NCI-H69 (cell line): ENCODE data around the gene SLU7.
"Not testable (repeated sequence)": the region's sequence is repeated elsewhere in the genome, so short reads cannot be mapped to it uniquely, and the experiment has no call there.

ENCODE experiments used
- DNase-seq: peaks from one replicate; lab custom pipeline; 2025; lab: John Stamatoyannopoulos, UW

SLU7 gene

GRCh38 chr5:160450164-160450932, 31.5 kb upstream of the SLU7 start:
- no peak for DNase-seq

GRCh38 chr5:160449458-160449857, 30.6 kb upstream of the SLU7 start:
- no peak for DNase-seq

GRCh38 chr5:160448886-160449285, 30.0 kb upstream of the SLU7 start:
- no peak for DNase-seq

GRCh38 chr5:160445751-160446150, 26.9 kb upstream of the SLU7 start:
- no peak for DNase-seq

- DNase-seq: no peak
Observed at GRCh38 chr5:160445132-160445531, 26.3 kb upstream of the SLU7 start.

- no peak for DNase-seq
Observed at GRCh38 chr5:160444407-160444806, 25.5 kb upstream of the SLU7 start.

GRCh38 chr5:160442824-160443431, 24.0 kb upstream of the SLU7 start:
- no peak for DNase-seq

- DNase-seq: no peak
Observed at GRCh38 chr5:160441311-160441781, 22.5 kb upstream of the SLU7 start.

- DNase-seq: peak; percentile 77
Observed at GRCh38 chr5:160439205-160439600, 20.3 kb upstream of the SLU7 start.

- peak; percentile 81 for DNase-seq
Observed at GRCh38 chr5:160438316-160439204, 19.7 kb upstream of the SLU7 start.

GRCh38 chr5:160437271-160437670, 18.4 kb upstream of the SLU7 start:
- DNase-seq: no peak

GRCh38 chr5:160436661-160437060, 17.8 kb upstream of the SLU7 start:
- not testable (repeated sequence) for DNase-seq

GRCh38 chr5:160436017-160436416, 17.1 kb upstream of the SLU7 start:
- no peak for DNase-seq

GRCh38 chr5:160435532-160435931, 16.7 kb upstream of the SLU7 start:
- no peak for DNase-seq

GRCh38 chr5:160434022-160434531, 15.2 kb upstream of the SLU7 start:
- peak; percentile 77 for DNase-seq

GRCh38 chr5:160432787-160433186, 13.9 kb upstream of the SLU7 start:
- no peak for DNase-seq

GRCh38 chr5:160432196-160432595, 13.3 kb upstream of the SLU7 start:
- DNase-seq: no peak

- DNase-seq: no peak
Observed at GRCh38 chr5:160427607-160428006, 8.7 kb upstream of the SLU7 start.

- DNase-seq: peak; percentile 89
Observed at GRCh38 chr5:160423099-160423498, 4.2 kb upstream of the SLU7 start.

- peak; percentile 99 for DNase-seq
Observed at GRCh38 chr5:160421625-160422258, 2.9 kb upstream of the SLU7 start, which contains the start of gene PTTG1. Gene PTTG1 (plus strand): TSS chr5:160421855. CDS start chr5:160422313, 458 bp downstream.

- no peak for DNase-seq
Observed at GRCh38 chr5:160420331-160420610, 1.4 kb upstream of the SLU7 start.
